NB4 (cell line): ENCODE results near the gene CNKSR3.

Experiments
- CTCF ChIP-seq: IDR thresholded peaks from one replicate; pipeline ENCODE4 v1.5.1; 2012; ENCODE audit warnings: low read depth, low read length
- MAX ChIP-seq: IDR thresholded peaks from 2 replicates; pipeline ENCODE4 v1.6.1; 2011; ENCODE audit warnings: low read depth, low read length
- POLR2A ChIP-seq: IDR thresholded peaks from 2 replicates; pipeline ENCODE4 v1.6.1; 2011; ENCODE audit warnings: mild to moderate bottlenecking; ENCODE audit not compliant: insufficient read length; ENCODE audit errors: extremely low read depth

- TF ChIP-seq POLR2A (no peak), CTCF (no peak), MAX (no peak)
Measured at GRCh38 chr6:154534531-154534930, 24.0 kb upstream of the CNKSR3 start.
